ENCODE data around the gene PRMT7. TPM values are rescaled to one million over a fixed set of nuclear protein-coding genes. Genes with fewer than 3 reads are reported as not detected.

PRMT7 gene
- total and polyA plus RNA-seq, 9 donors, result 27.8 to 43.4 (median 37.8) TPM

GRCh38 chr16:68272507-68273209, 38.2 kb upstream of the PRMT7 start:
- intact Hi-C loops (cut with DNase I), result no loop called here
- no peaks in the 10 kb centered on the region for H3K4me1 ChIP-seq (ENCODE audit: insufficient read depth)
- DNase-seq, result no peak
- 91 to 95% (median 92%) methylated on average over 4 of the region's 4 CpGs for WGBS, 3 donors
- no peaks in the 10 kb centered on the region for H3K27me3 ChIP-seq
- no peak overlapping the region for H3K4me3 ChIP-seq
- no peak for TF ChIP-seq EP300 (IDR thresholded peaks at IDR 0.05)
- TF ChIP-seq CTCF (IDR thresholded peaks at IDR 0.05), result no peak
- no peak for TF ChIP-seq POLR2A (IDR thresholded peaks at IDR 0.05)
- H3K9me3 ChIP-seq, result no peaks in the 10 kb centered on the region
- no peak overlapping the region for H3K27ac ChIP-seq
- no peaks in the 10 kb centered on the region for H3K36me3 ChIP-seq

DNA sequence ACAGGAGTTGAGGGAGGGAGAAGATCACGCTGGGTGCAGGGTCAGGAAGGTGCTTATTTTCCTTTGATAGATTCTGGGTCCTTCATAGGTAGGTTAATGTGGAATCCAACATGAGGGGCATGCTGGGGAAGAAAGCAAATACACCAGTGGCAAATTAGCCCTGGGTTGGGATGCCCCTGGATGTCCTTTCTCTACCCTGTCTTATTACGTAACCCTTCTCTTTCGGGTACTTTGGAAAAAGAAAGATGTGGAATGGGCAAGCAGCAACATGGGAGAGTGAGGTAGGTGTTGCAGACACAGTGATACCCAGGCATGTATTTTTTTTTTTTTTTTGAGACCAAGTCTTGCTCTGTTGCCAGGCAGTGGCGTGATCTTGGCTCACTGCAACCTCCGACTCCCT, 37.4 kb upstream of the PRMT7 start:
- no peak overlapping the region for H3K27ac ChIP-seq

DNA sequence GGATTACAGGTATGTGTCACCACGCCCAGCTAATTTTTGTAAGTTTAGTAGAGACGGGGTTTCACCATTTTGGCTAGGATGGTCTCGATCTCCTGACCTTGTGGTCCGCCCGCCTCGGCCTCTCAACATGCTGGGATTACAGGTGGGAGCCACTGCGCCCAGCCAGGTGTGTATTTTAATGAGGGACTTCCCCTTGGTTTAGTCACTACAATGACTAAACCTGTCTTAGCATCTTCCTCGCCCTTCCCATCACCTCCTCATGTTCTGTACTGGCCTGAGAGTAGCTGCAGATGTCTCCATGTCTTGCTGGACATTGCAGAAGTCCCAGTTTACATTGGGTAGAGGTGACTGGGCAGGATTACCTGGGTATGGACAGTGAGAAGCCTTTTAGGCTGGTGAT, 36.9 kb upstream of the PRMT7 start:
- Histone ChIP-seq H3K4me1 (ENCODE audit: insufficient read depth) (no peaks in the 10 kb centered on the region), H3K27me3 (no peaks in the 10 kb centered on the region), H3K36me3 (no peaks in the 10 kb centered on the region), H3K4me3 (no peak overlapping the region), H3K9me3 (no peaks in the 10 kb centered on the region), H3K27ac (no peak overlapping the region)
- 94 to 96% (median 96%) methylated on average over 8 of the region's 8 CpGs for WGBS, 3 donors
- intact Hi-C loops (cut with DNase I), result no loop called here
- no peak for TF ChIP-seq POLR2A (IDR thresholded peaks at IDR 0.05)
- TF ChIP-seq CTCF (IDR thresholded peaks at IDR 0.05), result no peak
- no peak for TF ChIP-seq EP300 (IDR thresholded peaks at IDR 0.05)
- no peak for DNase-seq

More for the DNA sequence above, 37.4 kb upstream of the PRMT7 start:
- TF ChIP-seq POLR2A (IDR thresholded peaks at IDR 0.05), result no peak
- no peak for TF ChIP-seq EP300 (IDR thresholded peaks at IDR 0.05)
- no peak for TF ChIP-seq CTCF (IDR thresholded peaks at IDR 0.05)
- WGBS, 3 donors, result 93 to 94% (median 93%) methylated on average over 5 of the region's 5 CpGs
- Histone ChIP-seq H3K4me1 (ENCODE audit: insufficient read depth) (no peaks in the 10 kb centered on the region), H3K36me3 (no peaks in the 10 kb centered on the region), H3K9me3 (no peaks in the 10 kb centered on the region), H3K4me3 (no peak overlapping the region), H3K27me3 (no peaks in the 10 kb centered on the region)
- DNase-seq, result no peak
- intact Hi-C loops (cut with DNase I), result no loop called here

GRCh38 chr16:68274441-68274840, 36.4 kb upstream of the PRMT7 start:
- no peak overlapping the region for H3K4me3 ChIP-seq
- intact Hi-C loops (cut with DNase I), result no loop called here
- no peaks in the 10 kb centered on the region for H3K27me3 ChIP-seq
- no peaks in the 10 kb centered on the region for H3K4me1 ChIP-seq (ENCODE audit: insufficient read depth)
- no peak overlapping the region for H3K27ac ChIP-seq
- no peak for DNase-seq
- no peaks in the 10 kb centered on the region for H3K36me3 ChIP-seq
- 88 to 94% (median 92%) methylated on average over 4 of the region's 4 CpGs for WGBS, 3 donors
- TF ChIP-seq CTCF (IDR thresholded peaks at IDR 0.05), result no peak
- no peaks in the 10 kb centered on the region for H3K9me3 ChIP-seq

Measured in ovary (tissue), 9 donors.